ENCODE measurements around the gene CCDC122.

DNA sequence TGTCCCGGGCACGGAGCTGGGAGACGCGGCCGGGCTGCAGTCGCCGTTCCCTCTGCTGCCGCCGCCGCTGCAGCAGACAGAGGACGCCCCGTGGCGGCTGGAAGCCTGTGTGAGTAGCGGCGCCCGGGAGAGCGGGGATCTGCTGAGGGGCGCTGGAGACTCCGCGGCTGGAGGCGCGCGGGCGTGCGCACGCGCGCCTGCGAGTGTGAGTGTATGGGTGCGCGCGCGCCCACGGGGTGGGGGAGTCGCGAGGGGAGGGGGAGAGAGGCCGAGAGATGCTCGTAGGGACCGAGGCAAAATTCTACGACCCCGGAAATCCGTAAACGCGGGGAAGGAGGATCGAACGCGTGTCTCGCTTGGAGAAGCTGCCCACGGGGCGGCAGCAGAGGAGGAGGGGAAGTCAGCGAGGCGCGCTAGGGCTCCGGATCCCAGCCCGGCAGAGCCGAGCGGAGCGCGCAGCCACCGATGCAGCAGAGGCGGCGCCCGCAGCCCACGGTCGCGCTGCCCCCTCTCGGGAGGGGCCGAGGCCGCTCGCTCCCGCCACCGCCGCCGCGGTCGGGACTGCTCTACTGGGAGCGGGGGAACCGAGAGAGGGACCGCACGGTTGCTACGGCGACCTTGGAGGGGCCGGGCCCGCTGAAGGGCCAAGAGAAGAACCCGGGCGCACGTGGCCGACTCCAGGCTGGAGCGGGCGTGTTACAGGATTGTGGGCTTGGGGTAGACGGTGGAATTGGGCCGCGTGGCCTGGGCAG, 92.6 kb downstream of the CCDC122 start, which contains the start of gene ENOX1:
- TF ChIP-seq, protein P1, sequence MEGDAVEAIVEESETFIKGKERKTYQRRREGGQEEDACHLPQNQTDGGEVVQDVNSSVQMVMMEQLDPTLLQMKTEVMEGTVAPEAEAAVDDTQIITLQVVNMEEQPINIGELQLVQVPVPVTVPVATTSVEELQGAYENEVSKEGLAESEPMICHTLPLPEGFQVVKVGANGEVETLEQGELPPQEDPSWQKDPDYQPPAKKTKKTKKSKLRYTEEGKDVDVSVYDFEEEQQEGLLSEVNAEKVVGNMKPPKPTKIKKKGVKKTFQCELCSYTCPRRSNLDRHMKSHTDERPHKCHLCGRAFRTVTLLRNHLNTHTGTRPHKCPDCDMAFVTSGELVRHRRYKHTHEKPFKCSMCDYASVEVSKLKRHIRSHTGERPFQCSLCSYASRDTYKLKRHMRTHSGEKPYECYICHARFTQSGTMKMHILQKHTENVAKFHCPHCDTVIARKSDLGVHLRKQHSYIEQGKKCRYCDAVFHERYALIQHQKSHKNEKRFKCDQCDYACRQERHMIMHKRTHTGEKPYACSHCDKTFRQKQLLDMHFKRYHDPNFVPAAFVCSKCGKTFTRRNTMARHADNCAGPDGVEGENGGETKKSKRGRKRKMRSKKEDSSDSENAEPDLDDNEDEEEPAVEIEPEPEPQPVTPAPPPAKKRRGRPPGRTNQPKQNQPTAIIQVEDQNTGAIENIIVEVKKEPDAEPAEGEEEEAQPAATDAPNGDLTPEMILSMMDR (IDR thresholded peaks at IDR 0.05; ENCODE audit: low read length): no peak
- TF ChIP-seq EZH2 (IDR thresholded peaks at IDR 0.05; ENCODE audit: borderline replicate concordance, low read length): no peak

Data from OCI-LY1 (cell line).